Neural progenitor cell (in vitro differentiated cells): ENCODE data around the gene KIF26B. TPM values are rescaled to one million over a fixed set of nuclear protein-coding genes. Genes with fewer than 3 reads are reported as not detected.
A peak's percentile ranks its signal among the peaks of the same experiment; 100 is the strongest.

Experiments used
- DNase-seq: peaks from one replicate; pipeline ENCODE4 v3.0.0-alpha.2; 2016; ENCODE audit warnings: low spot score
- H2AFZ ChIP-seq: fragments of 200-600 bp; sonication (generic); replicated peaks from 2 replicates; pipeline ENCODE4 v1.6.1; 2016; ENCODE audit warnings: antibody characterized with exemption
- H3F3A ChIP-seq: fragments of 200-600 bp; sonication (generic); 2 replicates; pipeline ENCODE4 v1.6.1; 2016; ENCODE audit warnings: antibody characterized with exemption, low read depth
- H3K27ac ChIP-seq: fragments of 200-600 bp; sonication (generic); 2 replicates; pipeline ENCODE4 v1.5.1; 2016; ENCODE audit warnings: mild to moderate bottlenecking
- H3K27me3 ChIP-seq: fragments of 200-600 bp; sonication (generic); 2 replicates; pipeline ENCODE4 v1.6.1; 2016; ENCODE audit warnings: mild to moderate bottlenecking, moderate library complexity
- H3K36me3 ChIP-seq: fragments of 200-600 bp; sonication (generic); 2 replicates; pipeline ENCODE4 v1.5.1; 2016
- H3K4me1 ChIP-seq: fragments of 200-600 bp; sonication (generic); 2 replicates; pipeline ENCODE4 v1.6.1; 2016; ENCODE audit warnings: mixed run types
- H3K4me2 ChIP-seq: fragments of 200-600 bp; sonication (generic); 2 replicates; pipeline ENCODE4 v1.6.1; 2016
- H3K4me3 ChIP-seq: fragments of 200-600 bp; sonication (generic); 2 replicates; pipeline ENCODE4 v1.5.1; 2016
- H3K79me2 ChIP-seq: fragments of 200-600 bp; sonication (generic); 2 replicates; pipeline ENCODE4 v1.6.1; 2016; ENCODE audit warnings: low read depth
- H3K9ac ChIP-seq: fragments of 200-600 bp; sonication (generic); 2 replicates; pipeline ENCODE4 v1.6.1; 2016
- H3K9me3 ChIP-seq: fragments of 200-600 bp; sonication (generic); 2 replicates; pipeline ENCODE4 v1.5.1; 2016; ENCODE audit warnings: low read depth
- H4K20me1 ChIP-seq: fragments of 200-600 bp; sonication (generic); 2 replicates; pipeline ENCODE4 v1.6.1; 2016; ENCODE audit warnings: low read depth
- H3K27ac Mint-ChIP-seq: 3 replicates; pipeline ENCODE4 v1.8.0; 2021; ENCODE audit warnings: mixed read lengths
- H3K27me3 Mint-ChIP-seq: 2 replicates; pipeline ENCODE4 v1.8.0; 2022; ENCODE audit warnings: low read depth, mild to moderate bottlenecking, inconsistent platforms, moderate library complexity, mixed read lengths; ENCODE audit not compliant: insufficient read depth
- H3K36me3 Mint-ChIP-seq: 3 replicates; pipeline ENCODE4 v1.8.0; 2021; ENCODE audit warnings: mixed read lengths
- H3K4me1 Mint-ChIP-seq: 3 replicates; pipeline ENCODE4 v1.8.0; 2021; ENCODE audit warnings: mixed read lengths
- H3K4me3 Mint-ChIP-seq: 3 replicates; pipeline ENCODE4 v1.8.0; 2021; ENCODE audit warnings: mild to moderate bottlenecking, moderate library complexity, mixed read lengths
- H3K9me3 Mint-ChIP-seq: 3 replicates; pipeline ENCODE4 v1.8.0; 2020; ENCODE audit warnings: mixed read lengths
- EZH2 ChIP-seq: fragments of 200-600 bp; sonication (generic); IDR thresholded peaks from 2 replicates; pipeline ENCODE4 v1.6.1; 2017; ENCODE audit warnings: antibody characterized with exemption, mild to moderate bottlenecking, moderate library complexity
- EZH2phosphoT487 ChIP-seq: fragments of 200-600 bp; sonication (generic); IDR thresholded peaks from 2 replicates; pipeline ENCODE4 v1.6.1; 2017; ENCODE audit warnings: antibody characterized with exemption
- total RNA-seq: library from RNA; depleted of rRNA; stranded (reverse); fragments of >200 nt; gene quantifications from 2 replicates; pipeline ENCODE4 v1.2.3, GENCODE V29; 2015; ENCODE audit warnings: low replicate concordance
- TF ChIP-seq, protein P1 (sequence below): fragments of 200-600 bp; sonication (generic); IDR thresholded peaks from 2 replicates; pipeline ENCODE4 v1.5.1; 2017; ENCODE audit warnings: antibody characterized with exemption, mild to moderate bottlenecking

The KIF26B gene
- total RNA-seq, 1 donor from 2014 or later: 0.47 TPM

DNA sequence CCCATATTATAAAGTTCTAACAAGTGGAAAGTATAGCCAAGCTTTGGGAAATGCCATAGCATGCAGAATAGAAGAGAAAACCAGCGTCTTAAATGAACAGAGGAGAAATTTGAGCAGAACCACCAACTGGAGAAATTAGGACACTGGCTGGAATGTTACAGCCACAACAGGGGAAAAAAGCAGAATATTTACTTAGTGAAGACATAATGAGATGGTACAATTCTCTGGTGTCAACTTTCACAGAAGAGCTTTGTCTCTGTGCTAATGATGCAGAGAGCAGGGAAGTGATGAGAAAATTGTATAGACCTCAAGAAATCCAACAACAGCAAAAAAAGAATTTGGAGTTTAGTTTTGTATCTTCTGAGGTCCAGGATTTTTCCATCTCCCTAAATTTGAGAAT lies 249.7 kb downstream of the KIF26B start:
- no peaks in the 10 kb centered on the region for H3K36me3 Mint-ChIP-seq
- H3K4me3 Mint-ChIP-seq: no peak overlapping the region
- no peaks in the 10 kb centered on the region for H3K27me3 ChIP-seq
- TF ChIP-seq EZH2: no peak
- TF ChIP-seq, protein P1, sequence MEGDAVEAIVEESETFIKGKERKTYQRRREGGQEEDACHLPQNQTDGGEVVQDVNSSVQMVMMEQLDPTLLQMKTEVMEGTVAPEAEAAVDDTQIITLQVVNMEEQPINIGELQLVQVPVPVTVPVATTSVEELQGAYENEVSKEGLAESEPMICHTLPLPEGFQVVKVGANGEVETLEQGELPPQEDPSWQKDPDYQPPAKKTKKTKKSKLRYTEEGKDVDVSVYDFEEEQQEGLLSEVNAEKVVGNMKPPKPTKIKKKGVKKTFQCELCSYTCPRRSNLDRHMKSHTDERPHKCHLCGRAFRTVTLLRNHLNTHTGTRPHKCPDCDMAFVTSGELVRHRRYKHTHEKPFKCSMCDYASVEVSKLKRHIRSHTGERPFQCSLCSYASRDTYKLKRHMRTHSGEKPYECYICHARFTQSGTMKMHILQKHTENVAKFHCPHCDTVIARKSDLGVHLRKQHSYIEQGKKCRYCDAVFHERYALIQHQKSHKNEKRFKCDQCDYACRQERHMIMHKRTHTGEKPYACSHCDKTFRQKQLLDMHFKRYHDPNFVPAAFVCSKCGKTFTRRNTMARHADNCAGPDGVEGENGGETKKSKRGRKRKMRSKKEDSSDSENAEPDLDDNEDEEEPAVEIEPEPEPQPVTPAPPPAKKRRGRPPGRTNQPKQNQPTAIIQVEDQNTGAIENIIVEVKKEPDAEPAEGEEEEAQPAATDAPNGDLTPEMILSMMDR: no peak
- TF ChIP-seq EZH2phosphoT487: no peak
- no peaks in the 10 kb centered on the region for H3K36me3 ChIP-seq
- H3K79me2 ChIP-seq: no peaks in the 10 kb centered on the region
- H3K4me3 ChIP-seq: no peak overlapping the region
- H3K4me2 ChIP-seq: peak overlapping the region; percentile 51
- peaks cover 25% of the 10 kb centered on the region for H3K4me1 ChIP-seq
- no peaks in the 10 kb centered on the region for H4K20me1 ChIP-seq
- H2AFZ ChIP-seq: no peak overlapping the region
- H3K27me3 Mint-ChIP-seq: no peaks in the 10 kb centered on the region
- H3K9me3 Mint-ChIP-seq: no peaks in the 10 kb centered on the region
- H3K4me1 Mint-ChIP-seq: peaks cover 19% of the 10 kb centered on the region
- H3F3A ChIP-seq: no peaks in the 10 kb centered on the region
- no peak overlapping the region for H3K27ac Mint-ChIP-seq
- no peak overlapping the region for H3K27ac ChIP-seq
- no peak for DNase-seq
- no peak overlapping the region for H3K9ac ChIP-seq
- no peaks in the 10 kb centered on the region for H3K9me3 ChIP-seq

GRCh38 chr1:245404952-245405351 lies 250.2 kb downstream of the KIF26B start:
- Mint-ChIP-seq H3K9me3 (no peaks in the 10 kb centered on the region), H3K36me3 (no peaks in the 10 kb centered on the region), H3K27ac (no peak overlapping the region), H3K4me1 (peaks cover 19% of the 10 kb centered on the region), H3K4me3 (no peak overlapping the region), H3K27me3 (no peaks in the 10 kb centered on the region)
- H3K4me2 ChIP-seq: peak overlapping the region; percentile 51
- no peak overlapping the region for H3K27ac ChIP-seq
- no peak for TF ChIP-seq EZH2
- H3K9me3 ChIP-seq: no peaks in the 10 kb centered on the region
- no peak overlapping the region for H2AFZ ChIP-seq
- H3K4me1 ChIP-seq: peaks cover 25% of the 10 kb centered on the region
- no peak overlapping the region for H3K4me3 ChIP-seq
- H3K79me2 ChIP-seq: no peaks in the 10 kb centered on the region
- no peaks in the 10 kb centered on the region for H4K20me1 ChIP-seq
- no peak for DNase-seq
- H3K27me3 ChIP-seq: no peaks in the 10 kb centered on the region
- no peaks in the 10 kb centered on the region for H3K36me3 ChIP-seq
- no peak overlapping the region for H3K9ac ChIP-seq
- H3F3A ChIP-seq: no peaks in the 10 kb centered on the region

DNA sequence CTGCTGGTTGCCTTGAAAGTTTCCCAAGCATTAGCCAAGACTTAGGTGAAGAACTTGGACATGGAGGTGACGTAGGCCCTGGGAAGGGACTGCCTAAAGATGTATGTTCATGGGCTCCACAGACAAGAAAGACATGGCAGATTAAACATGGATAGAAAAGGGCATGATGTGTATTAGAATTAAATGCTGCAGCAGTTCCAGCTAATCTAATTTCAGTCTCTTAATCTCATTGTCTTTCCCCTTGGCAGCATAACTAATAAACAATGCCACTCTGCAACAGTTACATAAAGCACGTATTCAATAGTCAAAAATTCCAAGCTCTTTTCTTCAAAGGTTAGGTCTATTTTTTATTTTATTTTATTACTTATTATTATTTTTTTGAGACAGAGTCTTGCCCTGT lies 251.6 kb downstream of the KIF26B start:
- Histone ChIP-seq H4K20me1 (no peaks in the 10 kb centered on the region), H3K9me3 (no peaks in the 10 kb centered on the region), H3K79me2 (no peaks in the 10 kb centered on the region), H3K36me3 (no peaks in the 10 kb centered on the region), H2AFZ (no peak overlapping the region), H3K4me3 (no peak overlapping the region), H3K9ac (no peak overlapping the region), H3K4me2 (no peak overlapping the region), H3K4me1 (peaks cover 25% of the 10 kb centered on the region), H3K27me3 (no peaks in the 10 kb centered on the region), H3K27ac (no peak overlapping the region), H3F3A (no peaks in the 10 kb centered on the region)
- no peaks in the 10 kb centered on the region for H3K36me3 Mint-ChIP-seq
- TF ChIP-seq, protein P1: no peak
- TF ChIP-seq EZH2: no peak
- TF ChIP-seq EZH2phosphoT487: no peak
- no peak overlapping the region for H3K4me3 Mint-ChIP-seq
- DNase-seq: no peak
- peak overlapping the region; percentile 30 for H3K27ac Mint-ChIP-seq
- peaks cover 19% of the 10 kb centered on the region for H3K4me1 Mint-ChIP-seq
- no peaks in the 10 kb centered on the region for H3K9me3 Mint-ChIP-seq
- no peaks in the 10 kb centered on the region for H3K27me3 Mint-ChIP-seq

- H3K9ac ChIP-seq: no peak overlapping the region
- H3K36me3 ChIP-seq: no peaks in the 10 kb centered on the region
- no peak overlapping the region for H2AFZ ChIP-seq
- no peak for DNase-seq
- no peak overlapping the region for H3K4me3 Mint-ChIP-seq
- H3K4me2 ChIP-seq: no peak overlapping the region
- TF ChIP-seq EZH2phosphoT487: no peak
- no peak for TF ChIP-seq EZH2
- TF ChIP-seq, protein P1: no peak
- H3F3A ChIP-seq: no peaks in the 10 kb centered on the region
- no peaks in the 10 kb centered on the region for H3K79me2 ChIP-seq
- no peak overlapping the region for H3K27ac ChIP-seq
- no peaks in the 10 kb centered on the region for H3K27me3 ChIP-seq
- no peak overlapping the region for H3K27ac Mint-ChIP-seq
- no peaks in the 10 kb centered on the region for H3K27me3 Mint-ChIP-seq
- H3K36me3 Mint-ChIP-seq: no peaks in the 10 kb centered on the region
- no peaks in the 10 kb centered on the region for H3K9me3 Mint-ChIP-seq
- no peaks in the 10 kb centered on the region for H3K9me3 ChIP-seq
- no peaks in the 10 kb centered on the region for H4K20me1 ChIP-seq
- no peak overlapping the region for H3K4me3 ChIP-seq
- peaks cover 27% of the 10 kb centered on the region for H3K4me1 Mint-ChIP-seq
- H3K4me1 ChIP-seq: peaks cover 25% of the 10 kb centered on the region
Measured at GRCh38 chr1:245407983-245408382, 253.2 kb downstream of the KIF26B start.
